Embryonic facial prominence (tissue), 1 donor: ENCODE results near the gene ZNF682.
A peak's percentile ranks its signal among the peaks of the same experiment; 100 is the strongest.
"Not testable (repeated sequence)": the region's sequence is repeated elsewhere in the genome, so short reads cannot be mapped to it uniquely, and the experiment has no call there.

Source experiments
- DNase-seq: peaks from one replicate; pipeline ENCODE4 v3.0.0-alpha.2; 2016; ENCODE audit errors: extremely low spot score

The ZNF682 gene

DNA sequence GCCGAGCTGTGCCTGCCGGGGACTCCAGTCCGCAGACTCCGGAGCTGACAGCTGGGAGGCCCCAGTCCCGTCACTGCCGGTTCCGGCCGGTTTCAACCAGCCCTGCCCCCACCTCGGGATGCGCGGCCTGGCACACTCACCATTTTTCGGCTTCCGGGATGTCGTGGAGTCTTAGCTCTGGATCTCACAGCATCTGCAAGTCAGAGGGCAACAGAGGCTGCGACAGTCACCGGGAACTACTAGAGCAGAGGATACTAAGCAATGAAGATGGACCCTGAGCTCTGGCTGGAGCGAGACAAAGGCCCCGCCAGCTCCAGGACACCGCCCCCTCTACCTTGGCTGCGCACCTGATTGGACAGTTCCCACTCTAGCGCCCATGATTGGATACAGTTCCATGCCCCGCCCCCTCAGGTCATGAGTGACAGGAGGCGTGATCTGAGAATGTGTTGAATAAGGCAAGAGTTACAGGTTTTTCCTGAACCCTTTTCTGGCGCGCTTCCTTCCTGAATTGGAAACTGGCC lies at the start of gene ZNF682:
ZNF682 (minus strand) TSS at position 303 of the 521 bp plus-strand sequence; CDS start at position 143, 160 bp downstream.
- peak; percentile 93 for DNase-seq

DNA sequence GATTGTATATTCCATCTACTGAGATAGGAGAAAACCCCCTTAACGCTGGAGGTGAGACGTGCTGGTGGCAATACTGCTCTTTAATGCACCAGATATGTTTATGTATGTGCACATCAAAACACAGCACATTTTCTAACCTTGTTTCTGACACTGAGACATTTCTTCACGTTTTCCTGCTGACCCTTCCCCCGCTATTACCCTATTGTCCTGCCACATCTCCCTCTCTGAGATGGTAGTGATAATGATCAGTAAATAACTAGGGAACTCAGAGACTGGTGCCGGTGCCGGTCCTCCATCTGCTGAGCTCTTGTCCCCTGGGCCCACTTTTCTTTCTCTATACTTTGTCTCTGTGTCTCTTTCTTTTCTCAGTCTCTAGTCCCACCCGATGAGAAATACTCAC lies 43.6 kb upstream of the ZNF682 start:
- not testable (repeated sequence) for DNase-seq

GRCh38 chr19:20082232-20082833 lies 43.0 kb upstream of the ZNF682 start:
- not testable (repeated sequence) for DNase-seq

GRCh38 chr19:20080656-20081055 lies 41.4 kb upstream of the ZNF682 start:
- no peak for DNase-seq

- DNase-seq = no peak
Measured at GRCh38 chr19:20079476-20079875, 40.2 kb upstream of the ZNF682 start.

DNA sequence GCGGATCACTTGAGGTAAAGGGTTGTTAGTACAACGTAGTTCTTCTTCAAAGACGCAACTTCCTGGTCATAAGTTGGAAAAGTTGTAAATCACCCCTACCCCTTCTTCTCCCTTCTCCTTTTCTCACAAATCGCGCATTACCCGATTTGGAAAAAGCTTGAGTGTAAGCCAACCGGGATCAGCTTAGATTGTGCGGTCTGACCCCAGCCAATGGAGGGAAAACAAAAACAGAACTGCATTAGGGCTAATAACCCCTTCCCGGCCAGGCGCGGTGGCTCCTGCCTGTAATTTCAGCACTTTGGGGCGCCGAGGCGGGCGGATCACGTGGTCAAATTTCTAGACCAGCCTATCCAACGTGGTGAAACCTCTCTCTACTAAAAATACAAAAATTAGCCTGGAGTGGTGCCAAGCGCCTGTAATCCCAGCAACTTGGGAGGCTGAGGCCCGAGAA lies 39.3 kb upstream of the ZNF682 start:
- no peak for DNase-seq

DNA sequence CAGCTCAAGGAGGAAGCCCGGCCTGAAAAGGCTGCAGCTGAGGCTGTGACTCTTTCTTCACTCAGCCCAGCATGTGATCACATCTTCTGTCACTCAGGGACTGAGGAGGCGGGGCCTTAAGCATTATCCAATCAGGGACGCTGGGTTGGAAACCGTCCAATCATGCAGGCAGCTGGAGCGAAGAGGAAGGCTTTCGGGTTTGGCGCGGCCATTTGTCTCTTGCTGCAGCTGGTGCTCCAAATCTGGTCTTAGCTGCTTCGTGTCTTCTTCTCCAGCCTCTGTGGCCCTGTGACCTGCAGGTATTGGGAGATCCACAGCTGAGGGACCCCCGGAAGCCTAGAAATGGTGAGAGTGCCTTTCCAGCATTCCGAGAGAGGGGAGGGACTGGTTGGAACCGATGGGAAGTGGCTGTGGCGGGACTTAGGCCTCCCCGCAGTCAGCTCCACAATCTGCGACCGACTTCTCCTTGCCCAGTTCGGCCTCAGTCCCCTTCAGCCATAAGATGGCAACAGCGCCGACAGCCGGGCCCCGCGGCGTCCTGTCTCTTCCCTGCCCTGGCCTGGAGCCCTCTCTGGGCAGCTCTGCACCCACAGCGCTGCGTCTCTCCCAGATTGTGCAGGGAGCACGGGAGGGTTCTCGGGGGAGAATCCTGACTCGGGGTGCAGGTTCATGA lies 38.6 kb upstream of the ZNF682 start, which contains the start of gene ZNF90:
ZNF90 (plus strand) TSS at position 210 of the 673 bp plus-strand sequence; CDS start at position 343, 133 bp downstream.
- peak; percentile 87 for DNase-seq

- DNase-seq = no peak
Measured at GRCh38 chr19:20072936-20073335, 33.6 kb upstream of the ZNF682 start.

GRCh38 chr19:20070691-20071090 lies 31.4 kb upstream of the ZNF682 start:
- DNase-seq = no peak

GRCh38 chr19:20068559-20068958 lies 29.3 kb upstream of the ZNF682 start:
- not testable (repeated sequence) for DNase-seq

GRCh38 chr19:20067943-20068342 lies 28.6 kb upstream of the ZNF682 start:
- DNase-seq = no peak

GRCh38 chr19:20066861-20067260 lies 27.6 kb upstream of the ZNF682 start:
- DNase-seq = no peak

GRCh38 chr19:20060282-20060681 lies 21.0 kb upstream of the ZNF682 start:
- DNase-seq = no peak

- not testable (repeated sequence) for DNase-seq
Measured at GRCh38 chr19:20058738-20059137, 19.4 kb upstream of the ZNF682 start.

DNA sequence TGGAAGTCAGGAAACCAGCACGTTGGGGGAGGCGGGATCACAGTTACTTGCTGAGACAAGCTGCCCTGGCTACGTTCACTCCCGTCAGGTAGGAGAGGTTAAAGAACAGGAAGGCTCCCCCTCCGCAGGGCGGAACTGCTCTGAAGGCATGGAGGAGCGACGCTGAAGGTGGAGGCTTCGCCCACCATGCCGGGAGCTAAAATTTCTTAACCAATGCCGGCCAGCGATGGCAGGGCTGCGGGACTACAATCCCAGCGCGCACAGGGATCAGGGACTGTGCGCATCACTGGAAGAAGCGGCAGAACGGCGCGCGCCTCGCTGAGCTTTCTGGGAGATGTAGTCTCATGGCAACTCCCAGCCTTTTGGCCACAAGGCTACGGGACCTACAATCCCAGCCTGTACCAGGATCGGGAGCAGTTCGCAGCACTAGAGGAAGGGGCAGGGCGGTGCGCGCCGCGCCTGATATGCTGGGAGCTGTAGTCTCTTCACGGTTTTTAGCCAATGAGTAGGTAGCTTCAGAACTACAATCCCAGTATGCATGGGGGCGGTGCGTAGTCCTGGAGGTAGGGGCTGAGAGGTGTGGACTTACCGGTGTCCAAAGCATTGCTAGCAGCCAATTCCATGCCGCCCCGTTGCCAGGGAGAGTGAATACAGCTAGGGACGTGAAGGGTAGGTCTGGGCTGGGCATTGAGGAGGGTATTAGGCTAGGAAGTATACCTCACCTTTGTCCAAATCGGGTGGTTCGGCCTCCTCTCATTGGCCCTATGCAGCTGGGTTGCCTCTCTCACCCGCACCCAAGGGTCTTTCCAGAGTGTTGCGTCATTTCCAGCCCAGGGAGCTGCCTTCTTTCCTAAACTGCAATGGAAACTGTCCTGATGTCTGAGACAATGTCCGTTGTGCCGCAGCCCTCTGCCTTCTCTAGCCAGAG lies 12.8 kb upstream of the ZNF682 start:
- peak; percentile 93 for DNase-seq

- DNase-seq = not testable (repeated sequence)
Measured at GRCh38 chr19:20045742-20046141, 6.4 kb upstream of the ZNF682 start.

DNA sequence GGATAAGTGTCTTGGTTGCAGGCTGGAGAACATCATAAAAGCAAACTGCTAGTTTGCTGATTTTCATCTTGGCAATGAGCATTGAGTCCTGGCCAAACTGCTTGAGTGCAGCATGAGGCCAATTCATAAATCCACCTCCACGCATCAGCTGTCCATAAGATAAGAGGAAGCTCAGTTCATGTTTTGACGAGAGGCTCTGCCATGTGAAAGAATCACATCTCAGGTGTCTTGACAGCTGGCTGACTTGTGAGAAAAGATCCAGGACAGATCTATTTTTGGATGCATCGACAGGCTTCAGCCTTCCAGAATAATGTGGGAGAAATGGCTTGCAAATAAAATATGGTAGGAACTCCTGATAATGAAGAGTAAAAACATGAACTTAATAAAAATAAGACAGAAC lies 5.4 kb upstream of the ZNF682 start:
- DNase-seq = no peak

DNA sequence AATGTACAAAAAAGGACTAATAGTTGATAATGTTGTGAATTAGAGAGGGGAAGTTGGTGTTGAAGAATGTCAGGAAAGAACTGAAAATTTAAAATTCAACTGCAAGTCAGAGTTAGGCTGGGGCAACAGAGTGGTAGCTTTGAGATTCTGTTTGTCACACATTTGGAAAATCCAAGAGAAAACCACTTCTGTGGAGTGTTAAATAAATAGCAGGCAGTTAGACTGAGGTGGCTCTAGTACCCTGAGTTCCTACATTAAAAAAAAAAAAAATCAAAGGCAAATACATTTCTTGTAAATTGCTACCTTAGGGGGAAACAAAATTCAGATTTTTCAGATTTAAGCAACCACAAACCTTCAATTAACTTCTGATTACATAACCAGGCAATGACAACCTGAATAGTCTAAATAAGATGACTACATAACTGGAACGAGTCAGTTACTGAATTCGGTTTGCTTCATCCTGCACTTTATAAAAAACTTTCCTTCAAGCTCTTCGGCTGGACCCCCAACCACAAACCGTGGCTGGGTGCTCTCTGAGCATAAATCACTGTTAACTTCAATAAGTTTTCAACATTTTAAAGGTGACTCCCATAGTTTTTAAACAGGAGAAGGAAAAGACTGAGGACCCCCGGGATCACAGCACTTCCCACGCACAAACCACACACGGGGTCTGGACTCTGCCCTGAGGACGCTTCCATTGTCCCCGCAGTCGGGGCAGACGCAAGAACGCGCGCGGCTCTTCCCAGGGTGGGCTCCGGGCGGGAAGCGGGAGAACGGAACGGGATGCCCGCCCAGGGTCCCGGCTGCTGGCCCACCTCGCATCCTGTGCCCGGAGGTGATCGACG lies 725 bp downstream of the ZNF682 start:
- DNase-seq = no peak

- no peak for DNase-seq
Measured at GRCh38 chr19:20035935-20036334, 3.4 kb downstream of the ZNF682 start.

GRCh38 chr19:20028611-20029010 lies 10.7 kb downstream of the ZNF682 start:
- no peak for DNase-seq

- DNase-seq = no peak
Measured at GRCh38 chr19:20005741-20006140, 33.6 kb downstream of the ZNF682 start.
